HG03457 (cell line): ENCODE results near the gene UNK.
"Not testable (repeated sequence)": the region's sequence is repeated elsewhere in the genome, so short reads cannot be mapped to it uniquely, and the experiment has no call there.

ENCODE experiments used
- ATAC-seq: cut with Tn5 transposase; IDR thresholded peaks from one replicate; pipeline ENCODE4 v1.9.1; 2021; ENCODE audit warnings: moderate number of reproducible peaks; ENCODE audit not compliant: unreplicated experiment

UNK gene

GRCh38 chr17:75869282-75870141 lies 84.9 kb downstream of the UNK start:
- ATAC-seq: no peak

DNA sequence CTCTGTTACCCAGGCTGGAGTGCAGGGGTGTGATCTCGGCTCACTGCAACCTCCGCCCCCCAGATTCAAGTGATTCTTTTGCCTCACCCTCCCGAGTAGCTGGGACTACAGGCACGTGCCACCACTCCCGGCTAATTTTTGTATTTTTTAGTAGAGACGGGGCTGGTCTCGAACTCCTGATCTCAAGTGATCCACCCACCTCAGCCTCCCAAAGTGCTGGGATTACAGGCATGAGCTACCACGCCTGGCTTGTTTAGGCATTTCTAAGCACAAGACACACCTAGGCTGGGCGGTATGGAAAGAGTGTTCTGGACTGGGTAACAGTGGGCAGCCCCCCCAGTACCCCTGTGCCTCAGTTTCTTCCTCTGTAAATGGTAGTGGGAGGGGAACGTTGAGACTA lies 85.6 kb downstream of the UNK start:
- not testable (repeated sequence) for ATAC-seq

- ATAC-seq: no peak
Measured at GRCh38 chr17:75872434-75873351, 88.1 kb downstream of the UNK start.

- ATAC-seq: no peak
Measured at GRCh38 chr17:75873587-75874322, 89.1 kb downstream of the UNK start.

GRCh38 chr17:75874323-75875181 lies 89.9 kb downstream of the UNK start:
- ATAC-seq: no peak
